ENCODE measurements around the gene PCDHA4. TPM values are rescaled to one million over a fixed set of nuclear protein-coding genes. Genes with fewer than 3 reads are reported as not detected.

Gene PCDHA4
- total and polyA plus RNA-seq, 2 of the 13 experiments (the other 11 are each of a cell fraction or from before 2014, with no cell fraction given), result not detected

GRCh38 chr5:140823475-140823874 lies 16.6 kb downstream of the PCDHA4 start:
- no peak for FAIRE-seq
- 92% methylated on average over 37 of the region's 38 CpGs for WGBS (ENCODE audit: low lambda C conversion rate)
- Histone ChIP-seq H3K9ac (ENCODE audit: insufficient read depth, low read depth, low read length) (no peak overlapping the region), H3K36me3 (replicated peaks in 1 of 2; ENCODE audit: control insufficient read depth in 1 of 2, insufficient read depth in 2 of 2, low read length in 2 of 2) (no peaks in the 10 kb centered on the region), H3K79me2 (ENCODE audit: insufficient read depth, low read length) (no peaks in the 10 kb centered on the region), H3K27me3 (ENCODE audit: control insufficient read depth in 1 of 2, insufficient read depth in 2 of 2, low read length in 2 of 2) (no peaks in the 10 kb centered on the region; a peak in 1 of 5 replicates), H3K4me1 (ENCODE audit: insufficient read depth, low read length) (no peaks in the 10 kb centered on the region), H3K4me3 (replicated peaks in 1 of 3; ENCODE audit: insufficient read depth in 1 of 3, low read depth in 2 of 3, low read length in 3 of 3) (no peak overlapping the region), H2AFZ (ENCODE audit: low read length) (no peak overlapping the region), H3K4me2 (ENCODE audit: low read depth, low read length) (no peak overlapping the region), H3K9me3 (ENCODE audit: low read length) (no peaks in the 10 kb centered on the region), H3K27ac (ENCODE audit: extremely low read length, insufficient read depth, low read length) (no peak overlapping the region), H4K20me1 (ENCODE audit: insufficient read depth, low read length) (no peaks in the 10 kb centered on the region)
- ChIA-PET POLR2A (no interaction called here), CTCF (ENCODE audit: low intra/inter-chr PET ratio, low total read pairs) (no interaction called here)
- intact Hi-C loops (cut with micrococcal nuclease; ENCODE audit: unreplicated experiment) (no loop called here), in situ Hi-C loops (cut with HindIII; ENCODE audit: extremely low pct_ligation_motif_present, low pct_unique_long_range_greater_than_20kb) (no loop called here)
- ATAC-seq, result no peak
- no TSS peak for BruUV-seq (replicated peaks)
- DNase-seq (ENCODE audit: low spot score), result no peak
- TF ChIP-seq ZXDC (CRISPR knock-in tag; IDR thresholded peaks at IDR 0.05) (no peak), MIXL1 (CRISPR knock-in tag; IDR thresholded peaks at IDR 0.05) (no peak), ZNF782 (CRISPR knock-in tag; IDR thresholded peaks at IDR 0.05; ENCODE audit: borderline replicate concordance) (no peak), HMG20A (CRISPR knock-in tag; IDR thresholded peaks at IDR 0.05; ENCODE audit: borderline replicate concordance) (no peak), KAT7 (CRISPR knock-in tag; IDR thresholded peaks at IDR 0.05; ENCODE audit: borderline replicate concordance) (no peak), ZSCAN30 (CRISPR knock-in tag; IDR thresholded peaks at IDR 0.05) (no peak), KDM3A (CRISPR knock-in tag; IDR thresholded peaks at IDR 0.05; ENCODE audit: low read depth) (no peak)

Measured in HepG2 (cell line).